Renal pelvis (tissue), 4 donors: ENCODE data around the gene GJB2. TPM values are rescaled to one million over a fixed set of nuclear protein-coding genes. Genes with fewer than 3 reads are reported as not detected.

Source experiments
- DNase-seq: peaks from one replicate; pipeline ENCODE4 v3.0.0-alpha.2; 2013
- polyA plus RNA-seq, 3 donors: library from polyadenylated mRNA; unstranded; fragments of 120-200 nt; gene quantifications; one replicate each; pipeline ENCODE4 v1.2.1, GENCODE V29; 2013; ENCODE audit not compliant: insufficient read length in 3 of 3

The GJB2 gene
- polyA plus RNA-seq, 3 donors, result 3.8 to 4.5 (median 4.5) TPM

GRCh38 chr13:20144141-20144850 is 48.4 kb downstream of the GJB2 start:
- DNase-seq, result no peak

GRCh38 chr13:20142927-20143480 is 49.7 kb downstream of the GJB2 start:
- DNase-seq, result no peak

GRCh38 chr13:20142023-20142926 is 50.5 kb downstream of the GJB2 start:
- DNase-seq, result no peak

- no peak for DNase-seq
Observed at GRCh38 chr13:20141238-20142022, 51.3 kb downstream of the GJB2 start.

- DNase-seq, result no peak
Observed at GRCh38 chr13:20140487-20140886, 52.3 kb downstream of the GJB2 start.

- DNase-seq, result no peak
Observed at GRCh38 chr13:20137875-20138274, 54.9 kb downstream of the GJB2 start.

Other genes starting within 250 kb of the GJB2 start
- gene ZMYM2, start 234.2 kb downstream of the GJB2 start, polyA plus RNA-seq, result 100 to 1,000 TPM in 2 of 3 donors, 10 to 100 TPM in 1; 90.7 to 113 (median 110) TPM
- gene GJA3, start 31.9 kb downstream of the GJB2 start, polyA plus RNA-seq, result 10 to 100 TPM; 11.5 to 13.7 (median 12.3) TPM
- 1 to 10 TPM; 2.7 to 3.6 (median 3.5) TPM for gene GJB6, start 39.4 kb upstream of the GJB2 start, polyA plus RNA-seq